GM21619 (cell line): ENCODE data around the gene APLNR.

ENCODE experiments used
- ATAC-seq: cut with Tn5 transposase; IDR thresholded peaks from one replicate; pipeline ENCODE4 v1.9.1; 2021; ENCODE audit not compliant: unreplicated experiment

Gene APLNR

DNA sequence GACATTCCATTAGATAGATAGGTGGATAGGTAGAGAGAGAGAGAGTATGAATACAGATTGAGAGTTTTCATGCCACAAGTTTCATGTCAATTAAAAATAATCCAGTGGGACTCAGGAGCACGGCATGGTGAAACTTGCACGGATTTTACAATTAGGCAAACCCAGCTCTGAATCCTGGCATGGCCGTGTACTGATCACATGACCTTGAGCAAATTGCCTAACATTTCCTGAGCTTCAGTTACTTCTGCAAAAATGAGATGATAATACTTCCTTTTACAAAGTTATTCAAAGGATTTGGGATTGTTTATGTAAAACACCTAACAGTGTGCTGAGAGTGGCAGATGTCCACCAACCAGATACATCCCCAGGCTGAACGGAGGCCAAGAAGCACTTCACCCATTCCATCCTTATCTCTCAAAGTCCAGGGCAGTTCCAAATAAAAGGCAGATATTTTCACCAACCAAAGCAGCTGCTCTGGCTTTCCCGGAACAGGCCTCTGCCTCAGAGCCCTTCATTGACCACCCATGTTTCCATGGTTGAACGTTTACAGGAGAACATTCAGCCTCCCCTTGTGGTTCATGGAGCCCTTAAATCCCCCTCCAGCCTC lies 17.9 kb downstream of the APLNR start:
- no peak for ATAC-seq

DNA sequence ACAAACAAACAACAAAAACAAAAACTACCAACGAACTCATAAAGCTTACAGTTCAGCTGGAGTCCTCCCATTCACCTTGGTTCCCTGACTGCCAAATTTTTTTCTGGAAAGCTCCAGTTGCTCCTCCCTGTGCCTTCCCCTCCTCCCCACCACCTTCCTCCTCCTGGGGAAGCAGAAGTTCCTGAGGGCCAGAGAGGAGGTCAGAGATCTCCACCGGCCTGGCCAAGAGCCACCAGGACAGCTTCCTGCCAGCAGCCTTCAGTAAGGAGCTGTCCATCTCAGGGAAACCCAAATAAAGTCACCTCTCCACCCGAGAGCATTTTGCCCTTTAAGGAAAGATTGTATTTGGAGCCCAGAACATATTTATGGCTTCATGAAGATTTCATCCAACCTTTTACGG lies 20.0 kb downstream of the APLNR start:
- ATAC-seq, result no peak

DNA sequence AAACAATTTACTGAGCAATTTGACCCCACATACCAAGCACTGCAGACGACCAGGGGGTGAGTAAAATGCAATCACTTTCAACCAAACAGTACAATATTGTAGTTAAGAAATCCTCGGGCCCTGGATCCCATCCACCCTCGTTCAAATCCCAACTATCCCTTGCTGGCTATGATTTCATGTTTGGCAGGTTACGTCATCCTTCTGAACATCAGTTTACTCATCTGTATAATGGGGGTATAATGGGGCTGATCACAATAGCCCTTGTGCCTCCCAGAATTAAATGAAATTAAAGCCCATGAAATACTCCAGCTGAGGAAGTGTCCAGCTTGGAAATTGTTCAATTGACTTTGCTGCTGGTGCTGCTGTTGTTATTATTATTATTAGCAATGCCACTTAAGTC lies 20.6 kb downstream of the APLNR start:
- no peak for ATAC-seq

DNA sequence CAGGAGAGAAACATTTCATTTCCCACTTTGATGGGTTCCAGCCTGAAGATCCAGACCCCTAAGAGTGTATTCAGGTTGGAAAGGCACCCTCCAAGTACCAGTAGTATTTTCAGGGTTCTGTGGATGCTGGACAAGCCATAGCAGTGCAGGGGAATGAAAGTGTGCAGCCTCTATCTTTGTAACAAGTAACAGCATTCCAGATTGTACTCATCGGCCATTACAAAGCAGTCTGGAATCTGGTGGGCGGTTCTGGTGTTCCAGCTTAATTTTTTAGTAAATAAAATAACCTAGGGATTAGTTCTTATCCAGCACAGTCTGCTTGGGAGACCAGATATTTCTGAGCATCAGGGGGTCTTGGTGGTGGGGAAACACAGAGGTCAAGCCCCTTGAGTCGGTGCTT lies 22.6 kb downstream of the APLNR start:
- ATAC-seq, result no peak

DNA sequence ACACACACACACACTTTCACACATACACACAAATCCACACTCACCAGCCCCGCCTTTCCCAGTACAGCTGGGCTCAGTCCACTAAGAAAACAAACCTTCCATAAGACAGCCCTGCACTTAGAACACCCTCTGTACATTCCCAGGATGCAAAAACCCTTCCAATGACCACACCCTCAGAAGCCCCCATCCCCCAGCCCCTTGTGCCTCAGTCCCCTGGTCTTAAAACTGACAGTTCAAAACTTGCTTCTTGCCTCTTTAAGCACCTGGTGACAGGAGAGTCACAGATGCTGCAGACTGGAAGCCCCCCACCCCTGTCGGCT lies 23.0 kb downstream of the APLNR start:
- ATAC-seq, result no peak

DNA sequence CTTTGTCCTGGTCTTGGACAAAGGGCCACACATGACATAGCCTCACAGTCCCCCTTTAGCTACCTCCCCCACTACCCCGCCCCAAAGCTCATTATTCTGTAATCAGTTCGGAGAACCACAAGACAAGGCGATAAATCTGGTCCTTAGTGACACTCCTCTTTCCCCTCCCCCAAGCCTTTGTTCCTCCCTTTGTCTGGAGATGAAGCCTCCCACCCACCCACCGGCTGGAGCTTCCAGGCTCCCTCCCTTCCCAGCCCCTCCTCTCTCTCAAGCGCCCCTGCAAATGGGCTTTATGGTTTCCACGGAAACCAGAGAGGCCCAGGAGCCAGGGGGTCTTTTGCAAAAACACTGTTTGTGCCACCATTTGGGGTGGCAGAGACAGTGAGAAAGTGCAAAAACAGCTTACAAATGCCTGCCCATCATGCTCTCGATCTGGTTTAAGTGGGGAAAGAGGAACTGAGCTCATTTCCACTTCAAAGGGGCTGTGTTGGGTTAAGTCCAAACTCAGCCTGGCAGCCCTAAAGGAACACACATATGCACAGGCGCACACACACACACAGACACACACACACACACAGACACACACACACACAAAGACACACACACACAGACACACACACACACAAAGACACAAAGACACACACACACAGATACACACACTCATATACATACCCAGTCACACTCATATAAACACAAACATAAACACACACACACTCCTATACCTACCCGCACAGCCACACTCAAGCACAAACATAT lies 23.5 kb downstream of the APLNR start:
- no peak for ATAC-seq

DNA sequence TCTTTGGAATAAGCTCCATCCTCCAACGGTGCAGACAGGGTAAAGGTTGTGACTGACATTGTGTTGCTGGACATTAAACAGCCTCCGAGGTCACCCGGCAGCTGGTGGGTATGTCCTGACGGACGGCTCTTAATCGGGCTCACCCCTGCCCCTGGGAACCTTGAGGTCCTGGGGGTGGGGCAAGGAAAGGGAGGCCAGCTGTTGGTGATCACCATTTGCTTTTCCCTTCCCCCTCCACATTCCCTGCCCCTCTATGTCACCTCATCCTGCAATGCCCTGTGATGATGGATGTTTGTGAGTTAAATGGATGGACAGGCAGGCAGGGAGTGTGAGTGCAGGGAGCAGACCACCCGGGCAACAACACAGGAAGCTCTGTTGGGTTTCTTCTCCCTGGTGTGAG lies 26.3 kb downstream of the APLNR start:
- no peak for ATAC-seq

DNA sequence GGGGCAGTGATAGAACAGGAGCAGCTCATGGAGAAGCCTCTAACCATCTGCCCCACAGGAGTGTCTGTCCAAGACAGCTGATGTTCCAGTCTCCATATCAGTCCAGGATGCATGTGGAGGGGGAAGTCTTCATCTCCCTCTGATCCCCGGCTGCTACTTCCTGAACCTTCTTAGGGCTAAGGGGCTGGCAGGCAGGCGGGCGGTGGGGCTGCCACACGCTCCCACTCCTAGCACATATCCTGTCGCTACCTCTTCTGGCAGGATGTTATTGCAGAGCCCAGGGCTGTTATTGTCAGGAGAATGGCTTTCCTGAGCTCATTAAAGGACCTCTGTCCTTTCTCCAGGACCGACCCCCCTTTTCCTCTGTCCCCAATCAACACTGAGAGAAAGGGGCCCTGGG lies 29.9 kb downstream of the APLNR start:
- no peak for ATAC-seq

DNA sequence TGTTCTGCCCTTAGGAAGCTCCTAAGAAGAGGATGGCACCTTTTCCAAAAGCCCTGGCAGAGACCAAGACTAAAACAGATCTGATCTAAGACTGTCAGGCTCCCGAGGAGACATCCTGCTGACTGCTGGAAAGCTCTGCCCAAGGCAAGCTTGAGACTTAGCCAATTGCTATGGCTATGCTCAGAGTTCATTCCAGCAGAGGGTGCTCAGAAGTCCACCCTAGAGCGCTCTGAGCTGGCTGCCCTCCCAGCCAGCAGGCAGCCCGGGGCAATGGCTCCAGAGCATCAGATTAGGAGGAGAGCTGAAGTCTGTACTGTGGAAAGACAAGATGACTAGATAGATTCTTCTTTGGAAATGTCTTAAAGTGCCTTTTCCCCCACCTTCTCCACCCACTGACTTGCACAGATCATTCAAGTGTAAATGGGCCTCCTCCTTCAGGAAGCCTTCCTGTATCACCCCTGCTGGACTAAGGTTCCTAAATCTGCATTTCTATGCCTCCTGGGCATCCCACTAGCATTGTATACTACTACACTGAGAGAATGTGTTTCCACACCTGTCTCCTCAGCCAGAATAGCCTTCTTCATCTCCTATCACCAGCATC lies 31.9 kb downstream of the APLNR start:
- no peak for ATAC-seq

DNA sequence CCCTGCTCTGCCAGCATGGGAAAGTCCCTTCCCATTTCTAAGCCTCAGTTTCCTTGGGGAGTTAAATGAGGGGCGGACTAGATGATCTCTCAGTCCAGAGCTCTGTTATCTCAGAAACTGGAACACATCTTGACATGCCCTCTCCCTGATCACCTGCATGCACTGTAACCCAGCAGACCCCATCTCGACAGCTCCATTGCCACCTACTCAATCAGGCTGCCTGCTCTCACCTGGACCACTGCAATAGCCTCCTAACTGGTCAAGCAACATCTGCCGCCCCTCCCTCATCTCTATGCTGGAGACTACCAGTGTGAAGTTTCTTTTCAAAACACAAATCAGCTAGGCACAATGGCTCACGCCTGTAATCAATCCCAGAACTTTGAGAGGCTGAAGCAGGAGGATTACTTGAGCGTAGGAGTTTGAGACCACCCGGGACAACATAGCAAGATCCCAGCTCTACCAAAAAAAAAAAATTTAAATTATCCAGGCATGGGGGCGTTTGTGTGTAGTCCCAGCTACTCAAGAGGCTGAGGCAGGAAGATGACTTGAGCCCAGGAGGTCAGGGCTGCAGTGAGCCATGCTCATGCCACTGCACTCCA lies 33.1 kb downstream of the APLNR start:
- ATAC-seq, result no peak

DNA sequence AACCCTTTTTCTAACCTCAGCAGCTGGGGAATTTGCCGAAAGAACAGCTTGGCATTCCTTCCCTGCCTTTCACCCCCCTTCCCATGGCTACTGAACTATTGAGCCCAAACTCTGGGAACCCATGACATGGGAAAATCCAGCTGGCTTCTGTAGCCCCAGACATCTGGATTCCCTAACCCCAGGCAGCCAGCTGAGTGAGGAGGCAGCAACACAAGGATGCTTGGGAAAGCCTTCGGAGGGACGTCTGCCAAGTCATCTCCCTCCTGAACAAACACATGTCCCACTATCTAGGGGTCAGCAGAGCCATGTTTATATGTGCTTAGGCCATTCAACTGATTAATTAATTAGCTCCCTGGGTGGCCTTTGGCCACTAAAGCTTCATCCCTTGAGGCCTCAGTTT lies 33.7 kb downstream of the APLNR start:
- ATAC-seq, result no peak

DNA sequence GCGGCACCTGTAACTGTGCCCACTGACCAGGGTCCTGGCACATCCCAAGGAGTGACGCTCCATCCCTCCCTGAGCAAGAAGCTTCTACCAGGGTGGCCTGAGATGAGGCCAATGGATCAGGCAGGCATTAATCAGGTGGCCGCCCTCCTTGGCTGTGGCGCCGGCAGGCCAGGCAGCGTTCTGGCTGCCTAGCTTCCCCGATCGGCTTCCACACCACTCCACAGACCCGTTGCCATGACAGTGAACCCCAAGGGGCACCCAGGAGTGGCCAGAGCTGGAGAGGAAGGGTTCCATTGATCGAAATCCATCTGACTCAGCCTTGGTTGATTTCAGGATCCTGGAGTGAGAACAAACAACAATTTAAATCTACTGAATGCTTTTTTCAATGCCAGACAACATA lies 34.8 kb downstream of the APLNR start:
- ATAC-seq, result no peak

DNA sequence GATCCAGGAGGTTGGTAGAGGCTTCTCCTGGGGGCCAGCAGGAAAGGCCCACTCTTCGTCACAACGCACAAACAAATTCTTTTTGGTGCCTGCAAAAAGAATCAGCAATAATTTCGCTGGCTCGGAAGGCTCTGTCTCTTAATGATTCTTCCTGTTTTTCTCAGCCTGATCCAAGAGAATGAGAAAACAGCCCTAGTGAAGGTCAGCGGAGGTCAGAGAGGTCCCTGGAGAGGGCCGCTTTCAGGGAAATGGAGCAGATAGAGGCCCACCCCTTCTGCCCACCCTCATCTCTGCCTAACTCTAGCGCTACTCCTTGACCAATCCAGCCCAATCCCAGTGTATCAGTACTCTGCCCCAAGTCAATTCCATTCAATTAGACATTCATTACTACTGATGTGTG lies 36.1 kb downstream of the APLNR start:
- ATAC-seq, result no peak

DNA sequence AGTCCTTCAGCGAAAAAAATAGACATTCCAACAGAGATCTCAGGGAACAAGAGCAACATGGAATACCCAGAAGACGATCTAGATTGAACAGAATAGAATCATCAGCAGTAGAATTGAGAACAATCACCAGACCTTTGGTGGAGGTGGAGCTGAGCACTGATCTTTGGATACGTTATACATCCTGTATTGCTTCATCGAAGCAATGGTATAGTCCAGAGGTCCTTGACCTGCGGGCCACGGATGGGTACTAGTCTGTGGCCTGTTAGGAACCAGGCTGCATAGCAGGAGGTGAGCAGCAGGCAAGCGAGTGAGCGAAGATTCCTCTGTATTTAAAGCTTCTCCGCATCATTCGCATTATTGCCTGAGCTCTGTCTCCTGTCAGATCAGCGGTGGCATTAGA lies 37.7 kb downstream of the APLNR start:
- ATAC-seq, result no peak

DNA sequence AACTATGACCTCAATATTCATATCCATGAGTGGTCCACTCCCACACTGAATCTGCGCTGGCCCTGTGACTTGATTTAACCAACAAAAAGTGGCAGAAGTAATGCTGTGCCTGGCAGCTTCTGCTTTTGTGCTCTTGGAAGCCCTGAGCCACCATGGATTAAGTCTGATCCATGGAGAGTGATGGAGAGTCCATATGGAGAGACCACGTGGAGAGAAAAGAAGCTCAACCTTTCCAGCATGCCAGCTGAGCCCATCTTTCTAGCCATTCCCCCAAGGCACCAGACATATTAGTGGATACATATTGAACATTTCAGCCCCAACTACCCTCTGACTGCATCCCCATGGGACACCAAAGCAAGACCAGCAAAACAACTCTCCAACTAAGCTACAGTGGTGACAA lies 39.3 kb downstream of the APLNR start:
- ATAC-seq, result no peak

DNA sequence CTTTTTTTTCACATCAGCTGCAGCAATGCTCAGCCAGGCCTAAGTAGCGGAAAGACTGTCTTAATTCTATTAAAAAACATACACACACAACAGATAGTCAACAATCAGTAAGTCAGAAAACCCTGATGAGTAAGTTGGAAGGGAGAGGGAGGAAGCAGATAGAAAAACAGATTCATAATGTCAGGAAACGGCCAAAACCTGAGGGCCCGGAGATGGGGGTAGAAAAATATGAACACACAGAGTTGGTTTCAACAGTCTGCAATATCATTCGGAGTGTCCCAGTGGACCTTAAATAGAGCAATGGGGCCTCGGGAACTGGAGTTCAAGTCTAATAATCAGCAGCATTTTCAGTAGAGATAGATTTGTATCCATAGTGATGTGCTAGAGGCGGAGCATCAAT lies 40.5 kb downstream of the APLNR start:
- ATAC-seq, result no peak

DNA sequence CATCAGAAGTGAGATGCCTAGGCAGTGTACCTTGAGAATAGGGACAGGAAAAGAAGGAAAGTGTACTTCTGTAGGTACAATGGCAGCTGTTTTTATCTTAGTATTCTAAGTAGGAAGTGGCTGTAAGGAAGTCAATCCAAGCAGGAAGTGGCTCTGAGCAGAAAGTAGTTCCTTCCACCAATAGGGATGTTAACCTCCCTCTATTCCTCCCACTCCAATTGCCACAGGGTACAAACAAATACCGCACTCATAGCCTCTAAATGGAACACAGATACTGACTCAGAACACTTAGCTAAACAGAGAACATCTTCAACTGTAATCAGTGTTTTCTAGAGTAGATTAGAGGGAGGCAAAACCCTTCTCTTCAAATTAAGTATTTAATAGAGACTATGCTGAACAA lies 44.7 kb downstream of the APLNR start:
- no peak for ATAC-seq

DNA sequence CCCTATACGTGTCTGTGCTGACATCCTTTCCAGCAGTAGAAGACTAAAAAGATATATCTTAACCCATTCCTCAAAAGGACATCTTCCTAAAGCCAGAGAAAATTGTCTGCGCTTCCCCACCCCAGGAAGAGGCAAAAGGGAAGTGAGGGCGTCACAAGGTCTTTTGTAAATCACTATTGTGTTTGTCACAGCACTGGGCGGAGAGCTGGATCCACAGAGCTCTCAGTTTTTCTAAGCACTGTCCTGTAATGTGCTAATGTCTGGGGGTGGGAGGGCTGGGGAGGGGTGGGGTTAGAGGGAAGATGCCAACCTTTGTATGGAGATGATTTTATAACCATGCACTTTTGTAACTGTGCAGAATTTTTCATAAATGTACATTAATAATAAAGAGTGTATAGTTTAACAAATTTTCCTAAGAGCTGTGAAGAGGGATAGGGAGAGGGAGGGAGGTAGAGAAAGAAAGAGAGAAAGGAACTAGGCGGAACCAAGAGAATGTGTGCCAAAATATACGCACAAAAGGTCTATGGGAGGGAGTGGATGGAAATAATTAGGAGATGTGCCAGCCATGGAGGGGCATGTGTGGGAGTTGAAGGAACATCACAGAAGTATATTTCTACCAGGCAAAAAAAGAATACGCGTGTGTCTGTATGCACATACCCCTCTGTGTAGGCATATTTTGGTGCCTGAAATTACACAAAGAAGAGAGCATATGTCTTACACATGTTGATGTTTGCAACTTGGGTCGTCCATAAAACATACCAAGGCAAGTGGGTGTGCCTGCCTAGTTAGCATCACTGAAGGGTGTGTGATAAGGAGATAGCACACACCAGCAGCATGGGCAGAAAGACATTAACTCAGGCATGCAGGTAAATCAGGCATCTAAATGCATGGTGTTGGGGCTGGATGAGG lies 45.5 kb downstream of the APLNR start:
- ATAC-seq, result no peak

DNA sequence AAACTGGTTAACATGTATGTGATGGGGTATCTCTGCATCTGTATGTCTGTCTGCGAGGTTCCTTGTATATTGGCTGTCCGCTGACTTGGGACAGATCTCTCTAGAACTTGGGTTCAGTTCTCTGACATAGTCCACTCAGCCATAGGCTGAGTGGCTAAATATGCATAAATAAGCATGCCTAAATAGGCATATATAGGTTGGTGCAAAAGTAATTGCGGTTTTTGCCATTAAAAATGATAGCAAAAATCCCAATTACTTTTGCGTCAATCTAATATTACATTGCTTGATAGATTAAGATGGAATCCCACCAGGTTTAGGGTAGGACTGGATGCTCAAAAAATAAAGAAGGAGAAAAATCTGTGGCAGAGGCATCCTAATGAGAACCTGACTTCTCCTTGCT lies 46.5 kb downstream of the APLNR start:
- ATAC-seq, result no peak
